Activated naive CD8-positive, alpha-beta T cell treated with anti-CD3 and anti-CD28 coated beads, Interleukin-2, amount 50 U/mL, for 16 hours (primary cell): Measurements from ENCODE around the gene GADD45G.

Experiments
- DNase-seq: peaks from one replicate; pipeline ENCODE4 v3.0.0-alpha.2; 2020; ENCODE audit warnings: low read depth, low spot score

The GADD45G gene

DNA sequence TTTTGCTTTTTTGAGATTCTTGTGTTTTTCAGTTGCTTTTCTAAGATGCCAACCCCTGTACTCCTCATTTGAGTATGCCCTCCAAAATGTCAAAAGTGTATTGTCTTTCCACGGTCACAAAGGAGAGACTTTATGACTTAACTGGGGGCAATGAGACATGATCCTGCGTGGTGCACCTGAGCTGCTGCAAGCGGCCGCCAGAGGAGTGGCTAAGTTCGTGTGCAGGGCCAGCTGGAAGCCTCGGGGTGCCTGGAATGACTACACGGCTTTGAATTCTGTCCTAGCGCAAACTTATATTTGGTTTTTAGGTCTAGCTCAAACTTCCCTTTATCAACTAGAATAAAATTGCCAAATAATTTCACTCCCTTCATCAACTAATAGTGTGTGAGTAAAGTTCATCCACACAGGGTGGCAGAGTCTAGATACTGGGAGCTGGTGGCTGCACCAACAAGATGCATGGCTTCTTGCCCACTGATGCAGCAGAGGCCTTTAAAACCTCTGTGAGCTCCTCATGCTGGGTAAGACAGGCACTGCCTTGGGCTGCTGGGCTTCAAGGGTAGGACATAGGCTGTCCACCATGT is 4.7 kb downstream of the GADD45G start:
- DNase-seq: no peak

DNA sequence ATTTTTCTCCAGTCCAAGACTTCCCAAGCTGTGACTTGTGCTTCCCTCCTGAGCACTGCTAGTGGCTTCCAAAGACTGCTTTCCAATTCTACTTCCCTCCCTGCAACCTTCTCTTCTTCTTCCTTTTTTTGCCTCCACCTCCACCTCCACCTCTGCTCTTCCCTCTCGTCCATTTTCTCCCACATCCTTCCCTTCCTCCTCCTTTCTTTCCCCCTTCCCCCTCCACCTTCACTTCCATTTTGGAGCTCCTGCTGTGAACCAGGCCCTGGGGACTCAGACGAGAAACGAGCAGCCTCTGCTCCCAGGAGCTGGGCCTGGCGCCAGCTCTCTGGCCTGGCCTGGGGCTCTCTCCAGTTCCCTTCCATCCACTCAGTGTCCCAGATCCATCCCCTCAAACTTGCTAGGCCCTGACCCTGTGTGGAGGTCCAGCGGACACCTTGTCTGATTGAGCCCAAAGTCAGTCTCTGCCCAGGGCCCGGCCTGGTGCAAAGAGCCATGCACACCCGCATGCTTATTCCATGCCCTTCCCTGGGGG is 5.6 kb downstream of the GADD45G start:
- DNase-seq: no peak

DNA sequence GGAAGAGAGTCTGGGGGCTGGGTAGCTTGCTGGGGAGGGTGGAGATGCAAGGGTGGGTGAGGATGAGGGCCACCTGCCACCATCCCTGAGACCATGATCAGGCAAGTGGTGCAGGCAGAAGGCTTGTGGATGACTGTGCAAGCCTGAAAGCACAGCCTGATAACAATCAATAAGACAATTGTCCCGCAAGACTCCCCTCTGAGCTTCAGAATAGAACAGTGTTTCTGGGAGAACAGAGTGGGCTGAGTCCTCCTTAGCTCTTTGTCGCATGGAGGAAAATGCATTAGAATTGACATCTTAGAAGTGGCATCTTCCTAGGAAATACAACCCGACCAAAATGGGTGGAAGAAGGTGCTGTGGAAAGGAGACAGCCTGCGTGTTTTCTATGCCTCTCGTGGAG is 6.6 kb downstream of the GADD45G start:
- no peak for DNase-seq

DNA sequence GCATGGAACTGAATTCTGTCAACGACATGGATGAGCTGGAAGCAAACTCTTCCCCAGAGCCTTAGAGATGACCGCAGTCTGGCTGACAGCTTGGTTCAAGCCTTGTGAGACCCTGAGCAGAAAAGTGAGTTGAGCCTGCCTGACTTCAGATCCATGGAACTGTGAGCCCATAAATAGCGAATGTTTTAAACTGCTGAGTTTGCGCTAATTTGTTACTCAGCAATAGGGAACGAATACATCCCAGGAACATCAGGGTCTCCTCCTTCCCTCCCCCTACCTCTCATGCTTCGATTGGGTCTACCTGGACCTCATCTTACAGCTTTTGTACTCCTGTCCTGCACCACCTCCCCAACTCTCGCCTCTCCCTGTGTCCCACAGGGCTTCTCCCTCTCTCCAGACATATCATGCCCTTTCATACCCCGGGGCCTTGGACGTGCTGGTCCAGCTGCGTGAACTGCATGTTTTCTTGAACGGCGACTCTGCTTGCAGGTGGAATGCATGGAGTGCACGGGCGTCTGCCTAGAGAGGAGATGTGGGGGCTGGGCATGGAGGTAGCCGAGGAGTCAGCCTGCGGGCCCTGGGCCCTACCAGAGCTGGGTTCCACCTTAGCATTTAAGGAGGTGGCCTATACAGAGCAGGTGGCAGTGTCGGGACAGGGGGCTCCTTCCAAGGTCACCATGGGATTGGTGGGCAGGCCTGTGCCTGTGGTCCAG is 7.9 kb downstream of the GADD45G start:
- DNase-seq: no peak

DNA sequence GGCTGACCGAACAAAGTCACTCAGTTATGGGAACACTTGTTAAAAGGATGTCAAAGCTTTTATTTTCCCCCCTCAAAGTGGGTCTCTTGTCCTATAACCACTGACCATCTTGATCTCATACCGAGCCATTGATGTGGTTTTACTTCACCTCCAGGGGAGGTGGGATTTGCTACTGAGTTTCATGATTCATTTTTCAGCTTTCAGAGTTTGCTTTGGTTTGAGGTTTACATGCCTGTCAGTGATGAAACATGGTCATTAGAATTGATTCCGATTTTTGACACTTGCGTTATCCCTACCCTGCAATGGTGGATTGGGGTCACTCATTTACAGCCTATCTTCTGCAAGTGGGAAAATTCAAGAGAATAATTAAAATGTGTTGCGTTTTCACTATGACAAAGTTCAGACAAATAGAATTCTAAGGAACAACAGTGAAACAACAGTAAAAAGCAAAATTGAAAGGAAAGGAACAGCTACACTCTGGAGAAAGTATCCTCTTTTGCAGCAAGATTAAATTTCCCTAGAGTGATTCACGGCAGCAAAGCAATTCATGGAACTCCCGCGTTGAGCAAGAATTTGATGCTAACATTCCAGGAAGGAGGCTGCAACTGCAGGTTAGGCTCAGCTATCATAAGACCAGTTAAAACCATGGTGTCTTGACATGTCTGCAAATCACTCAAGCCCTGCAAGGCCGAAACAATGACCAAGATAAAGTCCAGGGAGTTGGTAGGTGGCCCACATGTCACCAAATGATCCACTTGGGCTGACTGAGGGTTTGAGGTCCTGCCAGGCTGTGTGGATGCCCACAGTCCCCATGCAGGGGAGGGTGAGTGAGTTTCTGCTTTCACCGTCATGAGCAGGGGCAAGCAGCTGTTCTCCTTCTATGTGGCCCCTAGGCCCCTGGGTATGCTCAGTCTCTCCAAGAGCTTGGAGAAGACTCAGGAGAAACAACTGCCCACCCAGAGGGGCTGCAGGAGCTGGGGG is 9.4 kb downstream of the GADD45G start:
- no peak for DNase-seq

DNA sequence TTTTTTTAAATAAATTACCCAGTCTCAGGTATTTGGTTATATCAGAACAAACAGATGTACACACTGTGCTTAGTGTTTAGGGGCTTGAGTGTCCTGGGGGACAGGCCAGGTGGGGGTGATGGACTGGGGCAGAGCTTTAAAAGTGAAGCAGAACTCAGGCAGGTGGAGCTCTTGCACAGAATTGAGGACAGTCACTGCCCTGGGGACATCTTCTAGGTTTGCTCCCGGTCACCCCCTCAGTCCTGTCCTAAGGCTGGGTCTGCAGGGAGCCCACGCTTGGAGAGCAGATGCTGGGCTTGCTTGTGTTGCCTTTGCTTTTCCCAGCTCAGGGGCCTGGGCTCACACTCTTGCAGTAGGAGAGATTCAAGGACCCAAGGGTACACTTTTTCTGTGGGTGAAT is 10.8 kb downstream of the GADD45G start:
- no peak for DNase-seq

DNA sequence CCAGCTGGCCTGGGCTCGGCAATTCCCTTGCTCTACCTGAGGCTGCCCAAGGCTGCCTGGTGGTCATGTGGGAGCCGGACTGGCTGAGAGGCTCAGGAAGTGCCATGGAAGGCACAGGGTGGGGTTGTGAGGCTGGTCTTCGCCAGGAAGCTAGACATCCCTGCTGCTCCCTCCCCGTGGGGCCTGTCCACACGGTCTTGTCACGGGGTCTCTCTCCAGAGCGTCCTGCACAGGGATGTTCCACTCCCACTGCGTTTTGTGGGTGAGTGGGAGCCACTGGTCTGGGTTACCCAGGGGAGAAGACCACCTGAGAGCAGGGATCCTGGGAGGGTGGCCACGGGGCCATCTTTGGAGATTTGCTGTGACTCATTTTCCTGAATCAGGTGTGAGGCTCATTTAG is 11.6 kb downstream of the GADD45G start:
- DNase-seq: no peak

DNA sequence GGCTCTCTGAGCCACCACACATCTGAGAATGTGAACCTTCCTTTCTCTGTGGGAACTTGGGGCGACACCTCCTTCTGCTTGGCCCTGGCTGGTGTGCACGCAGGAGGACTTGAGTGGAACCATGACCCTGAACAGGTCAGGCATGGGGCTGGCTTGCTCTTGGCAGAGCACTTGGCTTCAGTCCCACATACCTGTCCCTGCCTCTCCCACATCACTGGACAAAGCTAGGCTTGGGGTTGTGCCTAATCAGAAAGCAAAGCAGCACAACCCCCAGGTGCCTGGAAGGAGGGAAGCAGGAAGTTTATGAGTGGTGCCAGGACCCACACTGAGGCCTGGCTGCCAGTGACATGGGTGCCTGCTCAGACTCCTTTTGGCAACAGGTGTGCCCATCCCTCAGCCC is 13.2 kb downstream of the GADD45G start:
- no peak for DNase-seq

DNA sequence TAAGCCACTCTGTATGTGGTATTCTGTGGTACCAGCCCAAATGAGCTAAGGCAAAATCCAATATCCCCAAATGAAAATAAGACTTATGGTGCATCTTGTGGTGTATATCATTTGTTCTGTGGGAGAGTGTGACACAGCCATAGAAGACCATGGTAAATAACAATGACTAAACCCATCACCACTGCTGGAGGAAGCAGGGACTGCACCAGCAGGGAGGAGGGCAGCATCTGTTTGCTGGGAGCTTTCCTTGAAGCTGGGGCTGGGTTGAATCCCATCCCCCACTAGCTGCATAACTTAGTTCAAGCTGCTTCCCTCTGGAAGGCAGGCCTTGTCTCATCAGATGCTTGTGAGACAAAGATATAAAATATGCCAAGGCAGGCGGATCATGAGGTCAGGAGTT is 14.2 kb downstream of the GADD45G start:
- no peak for DNase-seq

DNA sequence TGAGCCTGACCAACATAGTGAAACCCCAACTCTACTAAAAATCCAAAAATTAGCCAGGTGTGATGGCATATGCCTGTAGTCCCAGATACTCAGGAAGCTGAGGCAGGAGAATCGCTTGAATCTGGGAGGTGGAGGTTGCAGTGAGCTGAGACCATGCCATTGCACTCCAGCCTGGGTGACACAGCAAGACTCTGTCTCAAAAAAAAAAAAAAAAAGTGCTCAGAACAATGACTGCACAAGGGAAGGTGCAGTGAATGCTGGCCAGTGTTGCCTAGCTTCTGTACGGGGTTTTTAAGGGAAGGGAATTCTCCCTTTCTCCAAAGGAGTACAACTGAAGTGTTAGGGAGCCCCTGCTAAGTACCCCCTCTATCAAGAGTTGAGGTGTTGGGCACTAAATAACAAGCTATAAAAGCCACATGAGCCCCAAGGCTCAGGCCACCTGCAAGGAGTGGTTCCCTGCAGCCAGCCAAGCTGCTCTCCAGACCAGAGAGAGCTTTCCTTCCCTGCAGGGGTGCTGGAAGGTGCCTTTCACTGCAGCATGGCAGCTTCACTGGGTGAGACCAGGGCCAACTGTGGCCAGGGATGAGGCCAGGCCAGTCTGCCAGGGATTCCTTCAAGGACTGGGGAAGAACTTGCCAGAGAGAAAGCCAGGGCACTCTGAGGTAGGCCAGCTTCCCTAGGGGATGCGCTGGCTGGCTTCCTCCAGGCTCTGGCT is 14.8 kb downstream of the GADD45G start:
- no peak for DNase-seq

DNA sequence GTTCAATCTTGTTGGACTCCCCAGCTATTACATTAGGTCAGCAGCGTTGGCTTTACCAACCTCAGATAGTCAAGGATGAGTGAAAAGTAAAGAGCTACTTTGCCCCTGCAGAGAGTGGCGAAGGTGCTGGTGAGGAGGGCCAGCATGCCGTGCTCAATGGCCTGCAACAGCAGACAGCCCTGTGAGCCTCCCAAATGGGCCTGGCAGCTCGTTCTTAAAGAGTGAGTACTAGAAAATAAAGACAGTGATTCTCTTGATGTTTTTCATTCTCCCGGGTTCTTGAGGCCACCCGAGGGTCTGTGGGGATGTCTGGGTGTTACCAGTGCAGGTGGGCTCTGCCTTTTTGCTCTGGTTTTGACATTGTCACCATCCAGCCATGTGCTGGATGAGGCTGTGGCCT is 16.2 kb downstream of the GADD45G start:
- DNase-seq: no peak

DNA sequence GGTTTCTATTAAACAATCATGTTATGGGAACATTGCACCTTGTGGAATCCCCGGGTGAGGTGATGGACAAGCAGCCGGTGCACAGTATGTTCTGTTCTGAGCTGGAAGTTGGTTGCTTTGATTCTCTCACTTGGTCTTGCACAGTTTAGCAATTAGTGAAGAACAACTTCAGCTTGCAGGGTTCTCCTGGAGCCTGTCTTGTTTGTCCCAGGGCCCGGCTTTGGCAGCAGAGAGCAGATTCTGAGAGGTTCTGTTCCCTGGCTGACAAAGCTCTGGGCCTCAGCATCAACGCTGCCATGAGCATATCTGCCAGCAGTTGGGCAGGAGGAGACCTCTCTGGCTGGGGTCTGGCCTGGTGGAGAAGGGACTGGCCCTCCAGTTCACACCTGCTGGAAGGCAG is 16.9 kb downstream of the GADD45G start:
- DNase-seq: no peak

DNA sequence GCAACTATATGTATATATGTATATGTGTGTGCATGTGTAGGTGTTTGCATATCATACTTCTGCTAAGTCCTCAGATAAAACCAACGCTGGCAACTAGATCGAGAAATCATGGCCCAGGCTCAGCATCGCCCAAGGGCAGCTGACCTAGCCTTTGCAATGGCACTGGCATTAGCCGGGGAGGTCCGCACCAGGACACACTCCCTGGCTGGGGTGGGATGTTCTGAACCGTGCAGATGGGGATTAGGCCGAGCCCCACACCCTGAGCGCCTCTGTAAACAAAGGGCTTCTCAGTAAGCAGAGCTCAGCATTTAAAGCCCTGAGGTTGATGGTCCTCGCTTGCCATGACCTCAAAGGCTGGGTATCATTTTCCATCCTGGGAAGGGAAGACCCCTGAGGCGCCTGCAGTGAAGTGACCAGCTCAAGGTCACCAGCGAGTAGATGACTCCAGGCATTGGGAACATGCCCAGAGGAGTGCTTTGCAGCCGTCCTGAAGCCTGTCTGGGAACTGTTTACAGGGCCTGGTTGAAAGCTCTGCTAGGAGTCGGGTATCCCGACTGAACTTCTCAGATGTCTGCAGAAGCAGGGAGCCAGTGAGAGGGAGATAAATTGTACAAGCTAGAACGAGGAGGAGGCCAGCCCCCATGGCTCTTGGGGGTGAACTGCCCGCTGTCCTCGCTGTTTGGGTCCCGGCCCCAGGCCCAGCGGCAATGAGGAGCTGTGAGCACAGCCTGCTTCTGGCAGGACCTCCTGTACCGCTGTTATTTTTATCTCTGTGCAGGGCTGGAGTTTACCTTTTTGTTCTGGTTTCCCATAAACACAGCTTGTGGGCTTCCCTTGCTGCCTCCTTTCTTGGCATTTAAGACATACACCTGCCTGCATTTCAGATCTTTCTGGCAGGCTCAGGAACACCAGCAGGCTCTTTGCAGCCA is 18.4 kb downstream of the GADD45G start:
- no peak for DNase-seq

DNA sequence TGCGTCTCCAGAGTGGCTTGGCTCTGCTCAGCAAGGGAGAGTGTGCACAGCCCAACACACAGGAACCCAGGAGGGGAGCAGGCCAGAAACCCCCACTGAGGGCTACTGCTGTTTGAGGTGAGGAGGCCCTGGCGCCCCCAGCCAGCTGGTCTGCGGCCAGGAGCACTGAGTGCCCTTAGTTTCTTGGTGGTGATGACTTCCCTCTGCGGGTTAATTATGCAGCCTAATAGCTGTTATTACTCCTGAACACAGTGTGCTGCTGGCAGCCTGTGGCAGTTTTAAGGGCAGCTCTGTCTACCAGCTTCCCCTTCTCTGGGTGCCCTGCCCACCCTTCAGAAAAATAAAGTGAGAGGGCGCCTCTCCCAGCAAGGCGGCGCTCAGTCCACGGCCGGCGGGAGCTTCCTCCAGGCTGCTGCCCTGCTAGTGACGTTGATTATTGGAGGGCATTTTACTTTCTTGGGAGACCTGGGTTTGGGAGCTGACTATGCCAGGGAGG is 19.2 kb downstream of the GADD45G start:
- DNase-seq: no peak

DNA sequence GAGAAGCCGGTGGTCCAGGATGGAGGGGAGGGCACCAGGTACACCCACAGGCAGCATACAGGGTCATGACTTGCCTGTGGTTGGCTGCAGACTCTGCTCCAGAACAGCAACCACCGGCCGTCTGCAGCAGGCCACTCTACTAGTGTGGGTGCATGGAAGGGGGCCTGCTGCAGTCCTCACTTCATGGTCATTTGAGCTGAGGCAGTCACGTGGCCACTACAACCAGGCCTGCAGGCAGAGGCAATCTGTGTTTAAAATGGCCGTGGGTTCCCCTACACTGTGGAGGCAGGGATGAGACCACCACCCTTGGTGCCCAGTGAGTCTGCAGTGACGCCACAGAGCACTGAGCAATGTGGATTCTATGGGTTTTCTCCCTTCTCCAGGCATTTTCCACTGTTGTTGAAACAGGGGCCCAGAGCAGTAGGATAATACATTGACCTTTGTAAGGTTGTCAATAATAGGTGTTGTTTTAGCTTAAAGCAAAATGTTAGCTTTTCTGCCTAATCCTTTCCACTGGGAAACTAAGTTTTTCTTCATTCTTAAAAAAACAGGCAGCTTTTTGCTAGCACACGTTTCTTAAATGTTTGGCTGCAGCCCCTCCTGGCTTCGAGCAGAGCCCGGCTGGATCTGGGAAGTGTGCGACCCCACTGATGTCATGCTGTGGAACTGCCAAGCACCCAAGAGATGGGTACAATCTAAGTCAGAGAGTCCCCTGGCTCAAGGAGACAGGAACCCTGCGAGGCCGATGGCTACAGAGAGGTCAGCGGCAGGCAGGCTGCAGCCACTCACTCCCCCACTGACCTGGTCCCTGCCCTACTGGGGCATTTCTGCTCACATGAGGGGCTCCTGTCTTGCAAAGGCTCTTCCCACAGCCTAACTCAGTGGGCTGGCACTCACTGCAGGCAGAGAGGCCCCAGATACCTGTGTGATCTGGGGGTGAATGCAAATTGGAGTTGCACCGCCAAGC is 21.2 kb downstream of the GADD45G start:
- no peak for DNase-seq

DNA sequence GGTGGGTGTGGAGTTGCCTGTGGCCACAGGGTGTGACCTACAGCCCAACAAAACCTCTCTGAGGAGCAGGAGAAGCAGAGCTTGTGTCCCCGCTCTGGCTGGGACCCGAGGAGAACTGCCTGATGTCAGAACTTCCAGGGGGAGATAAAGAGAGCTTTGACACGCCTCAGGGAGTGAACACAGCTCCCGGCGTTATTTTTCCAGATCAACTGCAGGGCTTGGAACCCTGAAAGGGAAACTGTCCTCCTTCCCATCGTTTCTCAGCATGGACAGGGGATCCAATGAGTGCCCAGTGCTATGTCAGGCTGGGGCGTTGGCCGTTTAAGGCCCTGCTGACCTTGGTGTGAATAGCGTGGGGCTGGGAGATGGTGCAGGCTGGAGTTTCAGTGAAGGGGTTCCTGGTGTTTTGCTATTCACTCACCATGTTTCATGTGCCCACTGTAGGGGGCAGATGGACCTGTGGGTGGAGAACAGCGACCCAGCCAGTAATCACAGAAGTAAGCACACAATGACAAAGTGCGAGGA is 22.0 kb downstream of the GADD45G start:
- no peak for DNase-seq

DNA sequence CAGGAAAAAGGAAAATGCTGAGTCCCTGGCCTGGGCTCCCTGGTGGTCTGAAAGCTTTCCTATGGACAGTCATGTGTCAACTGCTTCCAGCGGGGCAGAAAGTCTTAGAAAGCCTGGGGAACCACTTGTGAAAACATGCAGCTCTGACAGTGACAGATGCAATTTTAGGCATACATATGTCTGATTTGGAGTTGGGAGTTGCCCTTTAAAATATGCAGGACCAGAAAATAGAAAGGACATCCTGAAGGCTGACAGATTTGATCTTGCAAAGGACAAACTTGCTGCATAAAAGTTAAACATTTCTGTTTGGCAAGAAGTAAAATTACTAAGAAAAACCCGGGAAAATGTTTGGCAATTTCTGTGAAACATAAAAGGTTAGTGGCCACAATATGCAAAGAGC is 23.8 kb downstream of the GADD45G start:
- DNase-seq: no peak

DNA sequence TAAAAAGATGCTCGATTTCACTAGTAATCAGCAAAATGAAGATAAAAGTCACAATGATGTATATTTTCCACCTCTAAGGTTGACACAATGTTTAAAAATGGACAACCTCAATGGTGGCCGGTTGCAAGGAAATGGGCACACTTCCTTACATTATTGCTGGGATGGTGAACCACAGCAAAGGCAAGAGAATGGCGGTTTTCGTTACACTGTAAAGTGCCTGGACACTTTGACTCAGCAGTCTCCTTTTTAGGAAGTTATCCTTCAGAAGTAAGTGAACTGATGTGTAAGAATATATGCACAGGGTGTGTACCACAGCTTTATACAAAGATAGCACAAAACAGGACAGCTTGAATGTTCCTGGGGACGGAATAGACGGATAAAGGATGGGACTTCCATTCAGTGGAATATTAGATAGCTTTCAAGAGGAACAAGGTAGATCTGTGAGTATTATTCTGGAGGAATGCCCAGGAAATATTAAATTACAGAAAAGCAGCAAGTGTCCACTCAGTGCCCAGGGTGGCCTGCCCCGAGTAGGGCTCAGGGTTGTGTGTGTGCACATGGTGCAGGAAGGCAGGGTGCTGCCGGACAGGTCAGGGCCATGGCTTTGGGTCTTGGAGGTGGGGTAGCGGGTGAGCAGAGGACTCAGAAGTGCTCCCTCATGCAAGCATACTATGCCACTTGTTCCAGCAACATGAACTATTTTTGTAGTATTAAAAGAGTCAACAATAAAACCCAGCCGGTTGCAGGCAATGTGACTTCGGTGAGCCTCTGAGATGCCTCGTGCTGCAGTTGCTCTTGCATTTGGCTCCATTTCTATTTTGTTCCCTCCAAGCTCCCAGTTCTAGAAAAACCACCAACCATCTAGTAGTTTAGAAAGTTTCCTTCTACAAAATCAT is 24.5 kb downstream of the GADD45G start:
- no peak for DNase-seq
